ENCODE measurements around the gene PRKCZ. TPM values are rescaled to one million over a fixed set of nuclear protein-coding genes. Genes with fewer than 3 reads are reported as not detected.

Gene PRKCZ
- total and polyA plus RNA-seq, 2 of the 4 experiments (the other 2 are of a cell fraction): 2.0 to 3.5 TPM

DNA sequence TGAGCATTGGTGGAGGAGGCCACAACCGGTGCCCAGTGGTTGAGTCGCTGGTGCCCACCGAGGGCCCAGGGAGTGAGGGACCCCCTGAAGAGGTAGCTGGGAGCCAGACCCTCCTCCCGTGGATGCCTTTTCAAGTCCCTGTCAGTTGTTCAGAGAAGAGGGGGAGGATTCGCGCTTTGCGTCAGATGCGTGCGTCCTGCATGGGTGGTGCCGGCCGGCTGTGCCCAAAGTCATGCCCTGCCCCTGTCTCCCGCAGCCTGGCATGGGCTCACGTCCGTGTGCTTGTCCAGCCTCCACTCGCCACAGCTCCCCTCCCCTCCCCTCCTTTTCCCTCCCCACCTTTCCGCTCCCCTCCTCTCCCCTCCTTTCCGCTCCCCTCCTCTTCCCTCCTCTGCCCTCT, 45.2 kb downstream of the PRKCZ start:
- Histone ChIP-seq H2AK5ac (ENCODE audit: low read depth, low read length) (no peak overlapping the region), H3K27me3 (ENCODE audit: control insufficient read depth, insufficient read depth, low read length) (peaks cover 8% of the 10 kb centered on the region), H4K91ac (ENCODE audit: insufficient read depth, low read depth, low read length) (no peak overlapping the region), H3K9ac (ENCODE audit: low read depth, low read length) (no peak overlapping the region), H3K4me3 (ENCODE audit: insufficient read depth, low read depth, low read length) (no peak overlapping the region), H3K36me3 (ENCODE audit: control insufficient read depth, insufficient read depth, low read length) (no peaks in the 10 kb centered on the region), H3K56ac (ENCODE audit: extremely low read depth, insufficient read depth, low read length) (no peak overlapping the region), H3K4me1 (ENCODE audit: control insufficient read depth, insufficient read depth, low read length) (peaks cover 3% of the 10 kb centered on the region; the same call in 1 of the 2 replicates), H4K20me1 (ENCODE audit: insufficient read depth, low read length) (no peaks in the 10 kb centered on the region), H2BK5ac (ENCODE audit: low read depth, low read length, poor library complexity, severe bottlenecking) (no peak overlapping the region), H2AK9ac (replicated peaks; ENCODE audit: low read depth, low read length, poor library complexity) (no peak overlapping the region), H2BK15ac (ENCODE audit: low read depth, low read length) (no peak overlapping the region), H3K27ac (ENCODE audit: insufficient read depth, low read length) (no peak overlapping the region), H3K9me3 (ENCODE audit: control insufficient read depth, insufficient read depth, low read length) (peaks cover 17% of the 10 kb centered on the region), H2BK120ac (ENCODE audit: low read depth, low read length) (no peak overlapping the region), H3K79me1 (ENCODE audit: low read depth in 1 of 2, low read length in 2 of 2) (no peaks in the 10 kb centered on the region), H2BK20ac (ENCODE audit: low read depth, low read length) (no peak overlapping the region), H3K14ac (replicated peaks; ENCODE audit: low read depth, low read length) (no peak overlapping the region), H2AFZ (replicated peaks; ENCODE audit: low read length, poor library complexity) (no peak overlapping the region), H3K4me2 (ENCODE audit: low read depth, low read length) (no peak overlapping the region), H4K8ac (ENCODE audit: low read depth in 2 of 2, low read length in 2 of 2) (no peak overlapping the region), H3K9me1 (ENCODE audit: insufficient read depth, low read length) (no peaks in the 10 kb centered on the region), H4K5ac (ENCODE audit: low read depth, low read length) (no peak overlapping the region), H3K23ac (ENCODE audit: low read depth, low read length) (no peak overlapping the region), H3K4ac (ENCODE audit: low read depth, low read length) (no peak overlapping the region), H3K18ac (ENCODE audit: low read depth, low read length) (no peak overlapping the region)
- WGBS, 2 experiments (ENCODE audit: extremely low coverage in 2 of 2, insufficient read length in 1 of 2): 63% methylated on average over 6 of the region's 17 CpGs; no CpG with 5 or more reads in 1 of the 2 experiments
- POLR2A ChIA-PET (ENCODE audit: unreplicated experiment): no interaction called here
- intact Hi-C loops (cut with micrococcal nuclease) (no loop called here), dilution Hi-C loops (cut with HindIII; ENCODE audit: low sequenced_read_pairs, unreplicated experiment) (no loop called here), in situ Hi-C loops (cut with MboI; ENCODE audit: low sequenced_read_pairs) (no loop called here)
- DNase-seq (no peak), ATAC-seq (ENCODE audit: low read depth) (no peak)
- CTCF ChIA-PET: no interaction called here
- BruUV-seq (replicated peaks): no TSS peak
- TF ChIP-seq BHLHE40 (IDR thresholded peaks at IDR 0.05; ENCODE audit: low read depth, low read length) (no peak), SMC3 (IDR thresholded peaks at IDR 0.05; ENCODE audit: low read depth, low read length) (no peak), FOS (IDR thresholded peaks at IDR 0.05; ENCODE audit: low read depth, low read length) (no peak), CEBPB (IDR thresholded peaks at IDR 0.05; ENCODE audit: low read depth, low read length) (no peak), RCOR1 (IDR thresholded peaks at IDR 0.05; ENCODE audit: insufficient replicate concordance, low read length) (no peak), RAD21 (IDR thresholded peaks at IDR 0.05; ENCODE audit: low read length) (no peak), CHD1 (IDR thresholded peaks at IDR 0.05; ENCODE audit: low read depth, low read length) (no peak), RFX5 (IDR thresholded peaks at IDR 0.05; ENCODE audit: low read depth, low read length) (no peak), MAFK (IDR thresholded peaks at IDR 0.05; ENCODE audit: low read depth, low read length) (no peak), ELK1 (IDR thresholded peaks at IDR 0.05; ENCODE audit: borderline replicate concordance, low read depth, low read length) (no peak), MXI1 (IDR thresholded peaks at IDR 0.05; ENCODE audit: borderline replicate concordance, low read depth, low read length) (no peak)
